SHP77 treated with DMSO at 0.1 percent for 48 hours (cell line): ENCODE data around the gene HPD.
"Not testable (repeated sequence)": the region's sequence is repeated elsewhere in the genome, so short reads cannot be mapped to it uniquely, and the experiment has no call there.

ENCODE experiments used
- DNase-seq: peaks from one replicate; lab custom pipeline; 2025; lab: John Stamatoyannopoulos, UW

The HPD gene

GRCh38 chr12:121858662-121859572 lies at the start of gene HPD:
Gene HPD (minus strand): TSS chr12:121858859. CDS start chr12:121858823, 36 bp downstream.
- no peak for DNase-seq

DNA sequence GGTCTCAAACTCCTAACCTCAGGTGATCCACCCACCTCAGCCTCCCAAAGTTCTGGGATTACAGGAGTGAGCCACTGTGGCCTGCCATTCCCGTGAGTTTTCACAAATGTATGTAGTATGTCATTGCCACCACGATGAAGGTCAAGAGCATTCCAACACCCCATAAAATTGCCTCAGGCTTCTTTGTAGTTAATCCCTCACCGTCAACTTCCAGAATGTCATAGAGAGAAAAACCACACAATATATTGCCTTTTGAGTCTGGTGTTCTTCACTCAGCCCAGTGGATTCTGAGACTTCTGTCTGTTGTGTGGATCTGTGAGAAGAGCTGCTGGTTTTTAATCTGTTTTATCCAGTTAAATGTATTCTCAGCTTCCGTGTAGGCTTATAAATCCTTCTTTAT lies 47.1 kb upstream of the HPD start:
- DNase-seq, result no peak

- DNase-seq, result no peak
Measured at GRCh38 chr12:121903202-121903601, 44.5 kb upstream of the HPD start.

GRCh38 chr12:121899590-121899989 lies 40.9 kb upstream of the HPD start:
- no peak for DNase-seq

- no peak for DNase-seq
Measured at GRCh38 chr12:121898287-121898686, 39.6 kb upstream of the HPD start.

DNA sequence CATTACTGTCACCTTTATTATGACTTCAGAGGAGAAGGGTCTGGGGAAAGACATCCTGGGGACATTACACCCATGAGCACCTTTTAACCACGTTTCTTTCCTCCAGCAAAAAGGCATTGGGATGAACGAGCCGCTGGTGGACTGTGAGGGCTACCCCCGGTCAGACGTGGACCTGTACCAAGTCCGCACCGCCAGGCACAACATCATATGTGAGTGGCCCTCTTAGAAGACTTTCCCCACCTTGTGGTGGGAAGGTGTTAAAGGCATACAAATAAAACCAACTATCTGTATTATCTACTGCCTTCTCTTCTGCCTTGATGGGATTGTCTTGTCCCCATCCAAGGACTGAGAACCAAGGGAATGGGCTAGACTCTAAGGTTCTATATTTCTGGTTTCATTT lies 36.0 kb upstream of the HPD start:
- DNase-seq, result no peak

GRCh38 chr12:121893961-121894460 lies 35.4 kb upstream of the HPD start:
- DNase-seq, result no peak

- DNase-seq, result no peak
Measured at GRCh38 chr12:121892673-121893561, 34.3 kb upstream of the HPD start.

DNA sequence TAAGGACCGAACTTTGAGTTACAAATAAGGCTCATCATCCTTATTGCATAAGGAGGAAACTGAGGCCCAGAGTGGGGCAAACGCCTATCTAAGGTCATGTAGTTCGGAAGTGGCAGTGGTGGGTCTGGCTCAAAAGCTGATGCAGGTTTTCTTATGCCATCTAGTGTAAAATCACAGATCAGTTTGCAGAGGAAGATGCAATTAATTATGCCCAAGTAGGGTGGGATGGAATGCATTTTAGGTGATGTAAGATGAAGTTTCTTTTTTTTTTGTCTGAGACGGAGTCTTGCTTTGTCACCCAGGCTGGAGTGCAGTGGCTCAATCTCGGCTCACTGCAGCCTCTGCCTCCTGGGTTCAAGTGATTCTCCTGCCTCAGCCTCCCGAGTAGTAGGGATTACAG lies 31.0 kb upstream of the HPD start:
- DNase-seq, result not testable (repeated sequence)

DNA sequence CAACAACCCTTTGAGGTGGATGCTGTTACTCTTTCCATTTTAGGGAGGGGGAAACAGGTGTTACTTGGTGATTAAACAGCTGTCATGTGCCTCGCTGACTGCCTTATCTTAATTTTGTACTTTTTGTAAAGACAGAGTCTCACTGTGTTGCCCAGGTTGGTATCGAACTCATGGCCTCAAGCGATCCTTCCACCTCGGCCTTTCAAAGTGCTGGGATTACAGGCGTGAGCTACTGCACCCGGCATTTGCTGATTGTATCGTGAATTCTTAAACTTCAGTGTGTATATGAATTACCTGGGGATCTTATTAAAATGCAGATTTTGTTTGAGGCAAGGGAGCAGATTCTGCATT lies 30.6 kb upstream of the HPD start:
- DNase-seq, result no peak

DNA sequence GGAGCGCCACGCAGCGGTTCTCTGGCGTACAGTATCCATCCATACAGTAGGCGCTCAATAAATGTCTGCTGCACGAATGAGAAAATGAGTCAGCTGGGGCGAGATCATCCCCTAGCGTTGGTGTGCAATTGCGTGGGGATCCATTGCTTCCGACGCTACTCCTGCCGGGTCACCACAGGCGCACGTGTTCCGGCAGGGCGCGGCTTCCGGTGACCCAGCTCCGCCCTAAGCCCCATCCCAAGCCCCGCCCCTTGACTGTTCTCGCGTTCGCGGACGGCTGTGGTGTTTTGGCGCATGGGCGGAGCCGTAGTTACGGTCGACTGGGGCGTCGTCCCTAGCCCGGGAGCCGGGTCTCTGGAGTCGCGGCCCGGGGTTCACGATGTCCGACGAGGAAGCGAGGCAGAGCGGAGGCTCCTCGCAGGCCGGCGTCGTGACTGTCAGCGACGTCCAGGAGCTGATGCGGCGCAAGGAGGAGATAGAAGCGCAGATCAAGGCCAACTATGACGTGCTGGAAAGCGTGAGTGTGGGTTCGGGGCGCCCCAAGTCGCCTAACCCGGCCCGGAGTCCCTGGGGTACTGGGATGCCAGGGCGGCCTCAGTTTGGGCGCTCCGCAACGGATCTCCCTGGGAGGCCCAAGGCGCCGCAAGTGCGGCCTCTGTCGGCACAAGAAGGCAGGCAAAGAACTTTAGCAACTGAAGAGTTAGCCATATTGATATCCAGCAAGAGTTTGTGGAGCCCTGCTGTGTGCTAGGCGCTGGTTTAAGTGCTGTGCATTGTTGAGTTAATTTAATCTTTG lies 30.0 kb upstream of the HPD start, which contains the start of gene PSMD9:
TSS of gene PSMD9 (plus strand) at position 313 of the 796 bp plus-strand sequence. CDS start at position 380, 67 bp downstream.
- DNase-seq, result peak; percentile 94

GRCh38 chr12:121888083-121888477 lies 29.4 kb upstream of the HPD start:
- DNase-seq, result no peak

GRCh38 chr12:121885129-121885528 lies 26.5 kb upstream of the HPD start:
- not testable (repeated sequence) for DNase-seq

- DNase-seq, result no peak
Measured at GRCh38 chr12:121883315-121883660, 24.6 kb upstream of the HPD start.

- DNase-seq, result not testable (repeated sequence)
Measured at GRCh38 chr12:121876080-121876447, 17.4 kb upstream of the HPD start.

DNA sequence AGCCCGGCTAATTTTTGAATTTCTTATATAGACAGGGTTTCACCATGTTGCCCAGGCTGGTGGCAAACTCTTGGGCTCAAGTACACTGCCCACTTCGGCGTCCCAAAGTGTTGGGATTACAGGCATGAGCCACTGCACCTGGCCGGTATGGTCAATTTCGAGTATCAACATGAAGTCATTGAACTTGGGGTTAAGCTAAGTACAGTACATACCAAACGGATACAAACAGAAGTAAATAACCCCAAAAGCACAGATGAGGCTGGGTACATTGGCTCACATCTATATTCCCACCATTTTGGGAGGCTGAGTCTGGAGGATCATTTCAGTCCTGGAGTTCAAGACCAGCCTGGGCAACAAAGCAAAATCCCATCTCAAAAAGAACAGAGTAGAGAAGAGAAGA lies 16.9 kb upstream of the HPD start:
- DNase-seq, result no peak

GRCh38 chr12:121874071-121874470 lies 15.4 kb upstream of the HPD start:
- DNase-seq, result no peak

GRCh38 chr12:121873216-121873569 lies 14.5 kb upstream of the HPD start:
- no peak for DNase-seq

GRCh38 chr12:121872546-121873215 lies 14.0 kb upstream of the HPD start:
- DNase-seq, result peak; percentile 55

DNA sequence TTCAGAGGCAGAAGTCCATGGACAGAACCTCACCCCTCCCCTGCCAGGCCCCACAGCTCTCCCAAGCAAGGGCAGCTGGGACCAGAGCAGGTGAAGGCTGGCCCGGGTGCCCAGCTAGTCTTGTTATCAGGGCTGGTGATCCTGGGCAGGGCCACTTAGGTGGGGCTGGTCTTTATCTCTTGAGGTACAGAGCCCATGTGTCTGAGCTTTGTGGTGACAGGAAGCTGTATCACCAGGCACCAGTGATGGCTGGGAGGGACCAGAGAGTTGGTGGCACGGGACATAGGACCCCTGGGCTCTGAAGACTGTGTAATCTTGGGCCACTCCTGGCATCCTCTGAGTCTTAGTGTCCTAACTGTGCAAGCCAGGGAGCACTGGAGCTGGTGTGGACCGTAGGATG lies 12.8 kb upstream of the HPD start:
- no peak for DNase-seq

- not testable (repeated sequence) for DNase-seq
Measured at GRCh38 chr12:121869229-121869628, 10.6 kb upstream of the HPD start.
